AG20443 (cell line): ENCODE data around the gene RAI14.
A peak's percentile ranks its signal among the peaks of the same experiment; 100 is the strongest.

Source experiments
- DNase-seq: peaks from one replicate; pipeline ENCODE4 v3.0.0; 2012; ENCODE audit warnings: low spot score, mixed read lengths

Gene RAI14

DNA sequence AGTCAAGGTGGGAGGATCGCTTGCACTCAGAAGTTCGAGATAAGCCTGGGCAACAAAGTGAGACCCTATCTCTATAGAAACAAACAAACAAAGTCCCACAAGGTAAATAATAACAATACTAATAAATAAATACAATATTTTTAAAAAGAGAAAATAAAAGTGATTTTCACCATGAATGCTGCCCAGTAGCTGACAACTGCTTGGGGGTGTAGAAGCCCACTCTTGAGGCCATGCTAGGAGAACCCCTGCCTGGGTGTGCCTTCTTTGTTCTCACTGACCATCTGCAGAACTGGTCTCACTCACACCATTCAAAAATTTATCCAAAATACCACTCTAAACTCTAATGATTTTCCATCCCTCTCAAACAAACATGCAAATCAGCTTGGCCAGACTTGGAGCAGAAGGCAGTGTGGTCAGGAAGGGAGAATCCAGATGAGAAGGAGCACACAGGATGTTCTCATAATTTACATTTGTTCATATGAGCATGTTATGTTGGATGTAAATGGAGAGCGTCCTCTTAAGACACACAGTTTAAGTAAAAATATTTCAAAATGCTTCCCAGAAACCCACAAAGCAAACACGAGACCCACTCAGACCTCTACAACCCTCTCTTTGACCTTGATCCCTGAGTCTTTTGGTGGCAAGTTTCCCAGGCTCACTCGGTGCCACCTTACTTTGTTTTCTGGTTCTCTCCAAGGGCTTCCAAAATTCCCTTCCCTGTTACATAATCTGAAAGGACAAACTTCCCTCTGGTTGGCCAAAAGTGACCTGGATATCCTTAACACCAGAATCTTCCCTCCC lies 7.9 kb upstream of the RAI14 start:
- no peak for DNase-seq

DNA sequence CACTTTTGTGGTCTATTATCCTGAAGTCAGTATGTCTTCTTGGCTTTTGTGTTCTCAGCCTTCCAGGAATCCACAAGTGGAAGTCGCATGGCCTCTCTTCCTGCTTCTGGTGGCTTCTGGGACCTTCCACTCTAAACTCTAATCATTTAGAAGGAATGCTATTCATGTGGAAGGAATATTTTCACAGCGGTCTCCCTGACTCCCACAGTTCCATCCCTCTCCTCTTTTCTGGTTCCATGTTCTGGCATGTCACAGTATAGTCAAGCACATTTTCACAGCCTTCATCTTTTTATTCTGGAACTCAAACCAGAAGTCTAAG lies 7.3 kb upstream of the RAI14 start:
- no peak for DNase-seq

DNA sequence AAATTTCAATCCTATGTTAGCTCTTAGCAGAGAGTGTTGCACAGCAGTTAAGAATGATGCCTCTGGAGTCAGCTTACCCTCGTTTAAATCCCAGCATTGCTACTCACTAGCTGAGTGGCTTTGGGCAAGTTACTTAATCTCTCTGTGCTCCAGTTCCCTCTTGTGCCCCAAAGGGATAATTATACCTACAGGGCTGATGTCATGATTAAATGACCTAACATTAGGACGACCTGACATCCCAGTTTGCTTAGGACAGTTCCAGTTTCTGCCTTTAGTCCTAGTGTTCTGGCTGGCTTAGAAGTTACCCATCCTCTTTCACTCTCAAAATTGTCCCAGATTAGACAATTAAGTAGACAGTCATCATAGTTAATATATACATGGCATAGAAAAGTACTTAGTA lies 4.3 kb upstream of the RAI14 start:
- DNase-seq: no peak

DNA sequence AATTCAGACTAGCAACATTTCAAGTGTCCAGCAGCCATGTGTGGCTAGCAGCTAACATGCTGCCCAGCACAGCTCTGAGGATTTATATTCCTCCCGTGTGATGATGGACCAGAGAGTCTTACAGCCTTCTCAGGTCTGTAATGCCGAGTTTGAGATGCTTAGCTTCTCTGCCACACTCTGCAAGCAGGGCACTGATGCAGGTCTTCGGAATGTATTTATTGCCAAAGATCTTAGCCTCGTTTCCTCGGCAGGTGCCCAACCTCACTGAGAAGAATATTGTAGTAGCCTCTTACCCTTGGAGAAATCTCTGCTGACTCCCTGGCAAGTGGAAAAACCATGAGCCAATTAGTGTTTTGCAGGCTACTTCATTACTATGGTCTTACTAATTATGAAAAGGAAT lies 3.7 kb upstream of the RAI14 start:
- DNase-seq: no peak

DNA sequence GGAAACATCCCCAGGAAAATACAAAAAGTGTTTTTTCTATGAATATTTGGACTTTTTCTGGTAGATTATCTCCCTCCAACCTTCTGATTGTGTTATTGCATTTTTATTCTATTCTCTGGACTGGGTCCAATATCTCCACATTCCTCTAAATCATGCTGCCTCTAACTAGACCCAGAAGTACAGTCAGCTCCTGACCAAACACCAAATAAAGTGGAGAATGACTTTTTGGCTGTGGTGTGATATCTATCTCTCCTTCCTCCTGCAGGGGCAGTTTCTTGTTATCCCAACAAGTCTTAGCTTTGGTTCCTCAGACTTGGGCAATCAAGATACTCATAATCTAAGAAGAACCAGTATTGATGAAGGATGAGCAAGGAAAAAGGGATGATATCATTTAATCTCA lies 3.2 kb upstream of the RAI14 start:
- peak; percentile 55 for DNase-seq

DNA sequence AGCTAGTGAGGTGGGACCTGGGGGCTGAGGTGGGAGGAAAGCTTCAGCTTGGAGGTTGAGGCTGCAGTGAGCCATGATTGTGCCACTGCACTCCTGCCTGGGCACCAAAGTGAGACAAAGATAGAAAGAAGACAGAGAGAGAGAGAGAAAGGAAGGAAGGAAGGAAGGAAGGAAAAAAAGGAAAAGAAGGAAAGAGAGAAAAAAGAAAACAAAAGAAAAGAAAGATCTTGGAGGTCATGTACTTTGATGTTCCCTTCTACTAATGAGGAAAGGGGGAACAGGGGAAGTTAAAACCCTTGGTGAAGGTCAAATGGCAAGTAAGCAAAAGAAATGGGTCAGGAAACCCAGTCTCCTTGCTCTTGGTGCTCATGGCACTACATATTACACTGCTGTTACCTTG lies 2.4 kb upstream of the RAI14 start:
- no peak for DNase-seq

DNA sequence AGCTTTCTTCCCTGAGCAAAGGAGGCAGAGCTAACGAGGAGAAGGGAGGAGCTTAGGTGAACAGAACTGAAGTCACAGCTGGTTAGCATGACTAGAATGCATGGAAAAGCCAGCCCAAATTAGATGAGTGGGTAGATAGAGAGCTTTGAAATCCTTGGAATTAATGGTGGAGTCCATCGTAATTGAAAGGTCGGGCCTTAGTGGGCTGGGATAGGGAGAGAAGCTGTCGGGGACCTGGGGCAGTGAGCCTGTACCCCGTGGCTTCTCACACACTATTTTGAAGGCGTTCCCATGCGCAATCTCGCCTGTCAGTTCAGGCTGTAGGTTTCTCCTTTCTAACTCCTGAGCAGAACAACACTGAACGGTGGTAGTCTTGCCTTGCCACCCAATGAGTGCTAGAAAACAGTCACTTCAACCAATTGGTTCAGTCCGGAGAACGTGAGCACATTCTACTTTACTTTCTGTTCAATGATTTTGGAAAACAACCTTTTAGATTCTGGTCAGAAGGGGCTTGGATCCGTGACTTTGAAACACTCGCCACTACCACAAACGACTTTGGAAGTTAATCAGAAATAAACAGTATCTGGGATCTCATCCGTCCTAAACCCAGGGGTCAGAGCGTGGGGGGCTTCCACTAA lies 655 bp upstream of the RAI14 start:
- DNase-seq: peak; percentile 63

DNA sequence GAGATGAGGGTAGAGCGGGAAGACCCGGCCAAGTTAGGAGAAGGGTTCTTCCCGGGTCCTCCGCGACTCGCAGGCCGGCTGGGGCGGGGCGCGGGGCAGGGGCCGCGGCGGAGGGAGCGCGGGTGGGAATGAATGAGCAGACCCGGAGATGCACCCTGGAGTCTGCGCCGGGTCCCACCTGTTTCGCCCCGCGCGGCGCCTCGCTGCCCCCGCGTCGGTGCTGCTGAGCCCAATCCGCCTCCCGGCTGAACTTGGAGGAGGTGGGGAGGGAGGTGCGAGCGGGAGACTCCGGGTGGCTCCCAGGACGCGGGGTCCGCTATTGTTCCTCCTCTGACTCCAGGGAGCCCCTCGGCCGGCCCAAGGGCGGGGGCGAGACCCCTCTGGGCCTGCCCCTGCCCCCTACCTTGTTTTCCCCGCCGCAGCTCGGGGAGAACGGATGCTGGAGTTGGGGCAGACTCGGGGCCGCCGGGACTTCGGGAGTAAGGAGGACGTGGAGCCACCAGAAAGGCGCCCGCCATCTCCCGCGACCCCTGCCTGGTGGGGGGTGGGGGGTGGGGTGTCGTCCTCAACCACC lies 659 bp downstream of the RAI14 start:
- peak; percentile 47 for DNase-seq

DNA sequence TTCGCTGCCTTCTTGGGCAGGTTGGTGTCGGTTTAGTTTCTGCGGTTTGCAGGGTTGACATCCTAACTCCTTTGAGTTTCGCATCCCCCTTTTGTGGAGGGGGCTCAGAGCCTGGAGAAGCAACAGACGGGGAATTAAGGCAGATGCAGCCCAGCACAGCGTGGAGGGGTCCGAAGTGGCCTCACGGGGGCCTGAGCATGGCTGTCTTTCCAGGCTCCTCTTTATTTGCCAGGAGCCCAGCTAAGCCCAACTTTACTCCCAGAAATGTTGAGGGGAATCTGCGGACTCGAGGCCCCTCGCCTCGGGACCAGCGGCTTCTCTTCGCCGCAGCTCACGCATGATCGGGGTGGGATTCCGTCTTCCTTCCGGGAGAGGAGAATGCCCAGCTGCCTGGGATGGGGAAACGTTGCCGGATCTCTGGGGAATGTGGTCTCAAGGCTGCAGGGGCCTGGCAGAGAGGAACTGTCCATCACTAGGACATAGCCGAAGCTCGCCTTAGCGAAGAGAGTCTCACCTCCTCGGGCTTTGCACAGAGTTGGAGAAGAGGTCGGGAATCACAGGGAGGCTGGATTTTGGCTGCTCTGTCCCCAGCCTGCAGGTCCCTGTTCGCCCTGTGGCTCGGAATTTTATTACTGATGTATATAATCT lies 1.3 kb downstream of the RAI14 start:
- DNase-seq: peak; percentile 48

DNA sequence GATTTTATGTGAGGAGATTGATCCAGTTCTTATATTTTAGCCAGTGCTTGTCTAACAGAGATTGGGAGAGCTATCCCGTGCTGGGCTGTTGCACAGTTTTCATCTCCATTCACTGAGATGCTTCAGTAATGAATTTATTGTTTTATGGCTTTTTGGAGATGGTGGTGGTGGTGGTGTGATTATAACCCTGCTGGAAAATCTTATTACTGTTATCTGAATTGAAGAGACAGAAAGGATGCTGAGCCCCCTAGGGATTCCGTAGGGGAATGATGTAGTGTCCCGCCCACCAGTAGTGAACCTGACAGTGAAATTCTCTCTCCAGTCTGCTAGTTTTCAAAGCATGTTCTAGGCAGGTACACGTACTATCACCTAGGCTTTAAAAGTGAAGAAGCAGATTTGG lies 1.9 kb downstream of the RAI14 start:
- peak; percentile 33 for DNase-seq

DNA sequence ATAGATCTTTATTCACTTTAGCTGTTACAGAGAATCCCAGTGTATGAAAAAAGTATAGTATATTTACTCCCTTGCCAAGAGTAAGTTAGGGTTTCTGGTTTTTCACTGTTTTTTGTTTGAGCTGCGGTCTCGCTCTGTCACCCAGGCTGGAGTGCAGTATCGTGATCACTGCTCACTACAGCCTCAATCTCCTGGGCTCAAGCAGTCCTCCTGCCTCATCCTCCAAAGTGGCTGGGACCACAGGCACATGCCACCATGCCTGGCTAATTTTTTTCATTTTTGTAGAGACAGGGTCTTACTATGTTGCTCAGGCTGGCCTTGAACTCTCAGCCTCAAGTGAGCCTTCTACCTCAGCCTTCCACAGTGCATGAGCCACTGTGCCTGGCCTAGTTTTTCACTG lies 3.0 kb downstream of the RAI14 start:
- DNase-seq: no peak

DNA sequence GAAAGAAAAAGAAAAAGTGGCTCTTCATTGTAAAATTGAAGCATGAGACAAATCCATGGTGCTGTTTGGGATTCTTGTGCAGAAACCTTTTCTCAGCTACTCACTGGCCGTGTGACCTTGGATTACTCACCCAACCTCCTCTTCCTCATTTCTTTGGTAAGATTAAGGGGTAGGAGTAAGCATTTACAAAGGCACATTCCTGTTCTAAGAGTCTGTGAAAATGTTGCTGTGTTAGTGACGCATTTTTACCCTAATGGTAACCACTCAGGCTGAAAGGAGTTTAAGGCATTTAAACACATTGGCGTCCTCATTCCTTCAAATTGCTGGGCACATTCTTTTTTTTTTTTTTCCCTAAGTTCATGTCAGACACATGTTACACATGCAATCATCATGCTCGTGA lies 4.3 kb downstream of the RAI14 start:
- DNase-seq: peak; percentile 76

DNA sequence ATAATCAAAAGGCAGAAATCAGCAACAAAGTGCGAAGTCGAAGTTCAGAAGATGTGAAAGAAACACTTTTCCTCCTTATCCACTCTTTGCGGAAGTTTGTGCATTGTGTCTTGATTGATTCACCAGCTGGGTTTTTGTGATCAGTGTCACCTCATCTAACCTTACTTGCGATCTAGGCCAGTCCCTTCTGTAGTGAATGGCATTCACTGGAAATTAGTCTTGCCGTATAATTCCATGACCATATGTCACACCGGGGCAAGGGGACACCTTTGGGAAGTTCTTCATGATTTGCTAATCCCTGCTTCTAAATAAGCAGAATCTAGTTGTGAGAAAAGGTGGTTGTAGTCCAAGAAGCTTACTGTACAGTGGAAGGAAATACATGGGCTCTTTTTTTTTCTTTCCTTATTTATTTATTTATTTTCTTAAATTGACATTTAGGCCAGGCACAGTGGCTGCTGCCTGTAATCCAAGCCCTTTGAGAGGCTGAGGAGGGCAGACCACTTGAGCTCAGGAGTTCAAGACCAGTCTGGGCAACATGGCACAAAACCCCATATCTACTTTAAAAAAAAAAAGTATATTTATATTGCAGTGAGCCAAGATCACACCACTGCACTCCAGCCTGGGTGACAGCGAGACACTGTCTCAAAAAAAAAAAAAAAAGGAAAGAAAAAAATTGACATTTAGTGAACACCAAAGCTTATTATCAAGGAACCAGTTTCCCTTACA lies 7.8 kb downstream of the RAI14 start:
- DNase-seq: no peak

DNA sequence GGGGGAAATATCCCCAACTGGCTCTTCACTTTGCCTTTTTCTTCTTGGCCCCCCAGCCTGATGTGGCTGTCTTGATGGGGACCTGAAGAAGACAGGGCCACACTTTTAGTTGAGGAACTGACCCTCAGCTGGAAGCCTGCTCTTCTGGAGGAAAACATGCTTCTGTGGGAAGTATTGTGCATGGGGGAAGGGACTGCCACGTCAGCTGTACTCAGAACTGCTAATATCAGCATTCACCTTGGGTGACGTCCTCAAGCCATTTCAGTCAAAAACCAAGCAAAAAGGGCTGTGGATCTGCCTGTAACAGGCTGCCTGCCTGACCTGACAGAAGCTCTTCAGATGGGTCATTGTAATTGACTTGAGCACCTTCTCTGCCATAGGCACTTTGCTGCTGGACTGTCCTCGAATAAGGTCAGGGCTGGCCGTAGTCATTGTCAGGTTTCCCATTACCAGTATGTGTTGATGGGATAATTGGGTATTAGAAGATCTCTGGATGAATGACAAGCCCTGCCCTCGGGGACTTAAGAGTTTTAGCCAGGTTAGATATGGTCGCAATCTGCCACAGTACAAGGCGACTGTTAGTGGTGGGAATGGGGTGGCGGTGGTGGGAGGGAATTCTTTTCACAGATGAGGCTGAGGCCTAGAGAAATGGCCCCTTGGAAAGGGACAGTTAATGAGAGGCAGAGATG lies 10.4 kb downstream of the RAI14 start:
- no peak for DNase-seq

DNA sequence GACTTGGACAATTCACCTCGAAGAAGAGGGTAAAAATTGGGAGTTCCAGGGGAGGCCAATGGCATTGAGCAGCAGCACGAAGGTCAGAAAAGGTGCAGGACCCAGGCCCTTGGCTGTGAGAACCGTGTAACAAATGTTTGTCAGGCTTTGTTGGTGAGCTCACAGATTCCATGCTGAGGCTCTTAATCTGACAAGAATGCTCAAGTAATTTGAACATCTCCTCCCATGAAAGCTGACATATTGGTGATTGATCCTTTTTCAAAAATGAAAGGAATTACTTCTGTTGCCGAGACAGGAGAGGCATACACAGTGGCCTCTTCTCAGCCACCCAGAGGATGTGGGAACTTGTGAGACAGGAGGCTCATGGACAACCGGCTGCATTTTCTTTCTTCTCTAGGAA lies 11.6 kb downstream of the RAI14 start:
- DNase-seq: no peak

DNA sequence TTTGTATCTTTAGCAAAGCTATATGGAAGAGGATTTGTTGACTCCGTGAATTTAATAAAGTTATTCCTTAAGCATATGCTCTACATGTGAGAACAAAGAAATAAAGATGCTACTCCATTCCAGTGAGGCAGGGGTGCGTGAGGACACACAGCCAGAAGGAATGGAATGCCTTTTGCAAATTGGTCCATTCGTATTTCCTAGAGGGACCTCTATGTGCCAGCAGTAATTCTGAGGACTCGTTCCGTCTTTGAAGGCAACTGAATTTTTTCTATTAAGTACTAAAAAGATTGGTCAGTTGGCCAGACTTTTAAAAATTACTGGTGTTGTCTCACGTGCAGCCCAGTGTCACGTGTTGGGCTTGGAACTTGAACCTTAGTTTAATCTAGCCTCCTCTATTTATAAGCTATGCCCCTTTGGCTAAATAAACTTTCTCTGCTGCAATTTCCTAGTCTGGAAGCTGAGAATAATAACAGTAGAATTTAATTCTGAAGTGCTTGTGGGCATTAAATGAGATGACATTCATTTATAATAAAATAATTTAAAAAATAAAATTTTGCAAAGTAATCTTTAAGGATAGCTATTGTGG lies 13.9 kb downstream of the RAI14 start:
- DNase-seq: no peak

DNA sequence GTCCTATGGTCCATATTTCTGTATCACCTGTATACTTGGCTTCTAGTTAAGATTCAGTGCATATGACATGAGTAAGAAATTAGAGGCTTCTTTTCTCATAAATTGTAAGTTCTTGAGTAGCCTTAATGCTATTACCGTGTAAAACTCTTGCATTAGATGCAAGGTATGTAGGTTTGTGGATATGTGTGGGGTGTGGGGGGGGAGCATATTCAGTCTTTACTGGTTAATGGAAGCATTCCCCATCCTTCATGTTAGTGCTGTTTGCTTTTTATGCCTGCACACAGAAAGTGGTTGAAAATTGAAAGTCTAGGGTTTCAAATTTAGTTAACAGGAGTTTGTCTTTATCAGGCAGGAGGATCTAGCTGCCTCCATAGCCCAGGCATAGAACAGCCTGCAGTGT lies 16.1 kb downstream of the RAI14 start:
- DNase-seq: no peak

DNA sequence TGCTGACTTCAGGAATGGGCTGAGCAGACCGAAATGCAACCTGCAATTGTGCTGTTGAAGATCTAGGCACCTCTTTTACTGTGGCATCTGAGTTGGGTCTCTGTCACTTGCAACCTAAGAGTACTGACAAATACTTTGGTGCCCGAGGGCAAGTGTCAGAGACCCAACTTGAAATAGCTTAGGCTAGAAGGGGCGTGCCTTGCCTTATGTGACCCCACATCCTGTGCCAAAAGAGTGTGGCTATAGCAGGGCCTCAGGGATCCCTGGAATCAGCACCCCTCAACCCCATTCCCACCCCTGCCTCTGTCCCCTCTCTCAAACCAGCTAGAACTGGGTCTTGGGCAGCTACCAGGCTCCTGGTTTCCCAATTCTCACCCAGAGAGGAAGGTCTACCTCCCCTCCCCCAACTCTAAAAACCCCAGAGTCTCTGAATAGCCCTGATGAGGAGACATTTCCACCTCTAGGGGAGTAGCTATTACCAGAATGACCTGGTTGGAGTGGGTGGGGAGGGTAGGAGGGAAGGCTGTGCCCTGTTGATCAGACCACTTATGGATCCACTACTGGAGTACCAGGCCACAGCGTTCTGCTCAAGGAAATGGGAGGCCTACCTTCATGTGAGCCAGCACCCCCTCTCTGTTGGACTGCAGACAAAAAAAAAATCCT lies 17.5 kb downstream of the RAI14 start:
- no peak for DNase-seq

DNA sequence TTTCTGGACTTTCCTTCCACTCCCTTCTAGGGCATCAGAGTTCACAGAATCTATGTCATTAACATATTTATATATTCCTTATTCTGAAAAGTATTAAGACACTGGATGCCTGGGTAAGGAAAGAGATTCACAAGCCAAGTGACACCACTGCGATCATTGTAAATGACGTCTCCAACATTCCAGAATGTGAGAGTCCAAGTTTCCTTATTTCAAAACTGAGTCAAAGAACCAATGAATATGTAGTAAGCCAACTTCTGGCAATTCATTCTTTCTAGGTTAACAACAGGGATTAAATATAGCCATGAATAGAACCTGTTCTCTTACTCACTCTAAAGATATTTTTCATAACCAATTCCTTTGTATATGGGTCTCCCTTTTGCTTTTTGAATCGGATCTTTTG lies 18.1 kb downstream of the RAI14 start:
- DNase-seq: peak; percentile 73

DNA sequence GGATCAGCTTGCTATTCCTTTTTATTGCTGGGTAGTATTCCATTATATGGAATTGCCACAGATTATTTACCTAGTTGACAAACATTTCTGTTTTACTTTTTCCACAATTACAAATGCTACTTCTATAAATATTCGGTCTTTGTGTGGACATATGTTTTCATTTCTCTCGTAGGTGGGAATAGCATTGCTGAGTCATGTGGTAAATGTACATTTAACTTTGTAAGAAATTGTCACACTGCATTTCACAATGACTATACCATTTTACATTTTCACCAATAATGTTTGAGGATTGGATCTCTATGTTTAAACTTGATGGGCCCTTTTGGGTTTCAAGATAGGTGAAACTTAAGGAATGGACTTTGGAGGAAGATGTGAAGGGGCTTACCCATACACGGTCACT lies 19.7 kb downstream of the RAI14 start:
- DNase-seq: no peak

DNA sequence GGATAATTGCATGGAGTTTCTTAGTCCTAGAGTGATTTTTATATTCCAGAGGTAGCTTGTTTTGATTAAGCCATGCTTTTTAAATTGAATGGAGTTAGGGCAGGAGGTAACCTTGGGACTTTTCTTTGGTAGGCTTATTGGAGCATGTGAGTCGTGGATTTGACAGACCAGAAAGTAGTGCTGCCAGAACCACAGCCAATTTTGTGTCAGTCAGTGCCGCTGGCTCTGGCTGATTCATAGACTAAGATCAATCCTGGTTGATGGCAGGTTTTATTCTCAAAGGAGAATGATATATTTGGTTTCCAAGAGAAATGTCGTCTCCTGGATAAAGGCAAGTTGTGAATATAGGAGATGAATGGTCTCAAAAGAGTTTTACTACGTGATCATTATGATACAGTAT lies 20.3 kb downstream of the RAI14 start:
- DNase-seq: no peak
